Mesothelial cell of epicardium (in vitro differentiated cells): Measurements from ENCODE around the gene RER1. TPM values are rescaled to one million over a fixed set of nuclear protein-coding genes. Genes with fewer than 3 reads are reported as not detected.

Experiments
- DNase-seq, 2 experiments: peaks; one replicate each; pipeline ENCODE4 v3.0.0; 2021; ENCODE audit warnings: low spot score in 2 of 2; ENCODE audit not compliant: unreplicated experiment in 2 of 2
- H3K27ac Mint-ChIP-seq: 2 replicates; pipeline ENCODE4 v1.8.0; 2021; ENCODE audit warnings: mixed read lengths
- H3K27me3 Mint-ChIP-seq: 2 replicates; pipeline ENCODE4 v1.8.0; 2021; ENCODE audit warnings: low read depth, mixed read lengths
- H3K36me3 Mint-ChIP-seq: 2 replicates; pipeline ENCODE4 v1.8.0; 2021; ENCODE audit warnings: mixed read lengths
- H3K4me1 Mint-ChIP-seq: 2 replicates; pipeline ENCODE4 v1.8.0; 2021; ENCODE audit warnings: mixed read lengths
- H3K4me3 Mint-ChIP-seq: 2 replicates; pipeline ENCODE4 v1.8.0; 2021; ENCODE audit warnings: mild to moderate bottlenecking, moderate library complexity, mixed read lengths
- H3K9me3 Mint-ChIP-seq: 2 replicates; pipeline ENCODE4 v1.8.0; 2021; ENCODE audit warnings: mixed read lengths
- total RNA-seq: library from RNA; stranded (reverse); gene quantifications from 3 replicates; pipeline ENCODE4 v1.2.1, GENCODE V29; 2021
- TF ChIP-seq, protein P1 (sequence below): fragments of 200-600 bp; sonication (generic); IDR thresholded peaks from one replicate; pipeline ENCODE4 v1.5.0; 2021; ENCODE audit warnings: antibody characterized with exemption; ENCODE audit not compliant: unreplicated experiment

Gene RER1
- total RNA-seq, 1 donor from 2014 or later = 95.1 TPM

- Mint-ChIP-seq H3K4me1 (peaks cover 26% of the 10 kb centered on the region), H3K4me3 (peak overlapping the region; percentile 64), H3K27me3 (peaks cover 21% of the 10 kb centered on the region), H3K27ac (peak overlapping the region; percentile 32), H3K36me3 (no peaks in the 10 kb centered on the region), H3K9me3 (no peaks in the 10 kb centered on the region)
- TF ChIP-seq, protein P1, sequence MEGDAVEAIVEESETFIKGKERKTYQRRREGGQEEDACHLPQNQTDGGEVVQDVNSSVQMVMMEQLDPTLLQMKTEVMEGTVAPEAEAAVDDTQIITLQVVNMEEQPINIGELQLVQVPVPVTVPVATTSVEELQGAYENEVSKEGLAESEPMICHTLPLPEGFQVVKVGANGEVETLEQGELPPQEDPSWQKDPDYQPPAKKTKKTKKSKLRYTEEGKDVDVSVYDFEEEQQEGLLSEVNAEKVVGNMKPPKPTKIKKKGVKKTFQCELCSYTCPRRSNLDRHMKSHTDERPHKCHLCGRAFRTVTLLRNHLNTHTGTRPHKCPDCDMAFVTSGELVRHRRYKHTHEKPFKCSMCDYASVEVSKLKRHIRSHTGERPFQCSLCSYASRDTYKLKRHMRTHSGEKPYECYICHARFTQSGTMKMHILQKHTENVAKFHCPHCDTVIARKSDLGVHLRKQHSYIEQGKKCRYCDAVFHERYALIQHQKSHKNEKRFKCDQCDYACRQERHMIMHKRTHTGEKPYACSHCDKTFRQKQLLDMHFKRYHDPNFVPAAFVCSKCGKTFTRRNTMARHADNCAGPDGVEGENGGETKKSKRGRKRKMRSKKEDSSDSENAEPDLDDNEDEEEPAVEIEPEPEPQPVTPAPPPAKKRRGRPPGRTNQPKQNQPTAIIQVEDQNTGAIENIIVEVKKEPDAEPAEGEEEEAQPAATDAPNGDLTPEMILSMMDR = no peak
- DNase-seq = no peak
Observed at GRCh38 chr1:2413495-2414296, 22.1 kb downstream of the RER1 start.

DNA sequence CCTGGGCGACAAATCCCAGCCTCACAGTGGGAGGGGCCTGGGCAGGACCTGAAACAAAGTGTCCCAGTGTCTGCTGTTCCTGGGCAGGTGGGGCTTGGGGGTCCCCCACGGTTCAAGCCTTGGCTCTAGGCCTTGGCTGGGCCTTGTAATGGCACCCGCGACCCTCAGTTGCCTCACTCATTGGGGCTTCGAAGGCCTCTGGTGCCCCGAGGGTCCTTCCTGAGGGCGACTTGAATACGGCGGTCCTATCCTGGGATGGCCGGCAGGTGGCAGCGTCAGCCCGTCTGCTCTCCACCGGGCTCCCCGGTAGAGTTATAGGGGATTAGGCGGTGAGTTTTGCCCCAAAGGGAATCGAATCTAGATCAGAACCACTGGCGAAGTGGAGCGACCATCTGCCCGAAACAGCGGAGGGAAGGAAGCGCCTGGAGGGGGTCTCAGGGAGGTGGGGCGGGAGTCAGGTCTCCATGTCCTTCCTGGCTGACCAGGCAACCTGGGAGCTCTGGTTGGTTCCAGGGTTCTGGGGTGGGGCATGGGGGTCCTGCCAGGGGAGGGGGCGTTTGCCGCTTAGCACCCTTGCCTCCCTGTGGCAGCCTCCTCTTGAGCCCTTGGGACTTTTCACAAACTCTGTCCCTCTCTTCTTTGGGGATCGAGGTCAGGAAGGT lies 22.8 kb downstream of the RER1 start:
- Mint-ChIP-seq H3K27me3 (peaks cover 27% of the 10 kb centered on the region), H3K36me3 (no peaks in the 10 kb centered on the region), H3K4me1 (peaks cover 26% of the 10 kb centered on the region), H3K27ac (peak overlapping the region; percentile 32), H3K9me3 (no peaks in the 10 kb centered on the region), H3K4me3 (peak overlapping the region; percentile 64)
- TF ChIP-seq, protein P1 = peak; percentile 91
- peak; percentile 75 to 86 for DNase-seq

- H3K4me1 Mint-ChIP-seq = peaks cover 26% of the 10 kb centered on the region
Observed at GRCh38 chr1:2415337-2415736, 23.7 kb downstream of the RER1 start.

GRCh38 chr1:2415801-2416208 lies 24.2 kb downstream of the RER1 start:
- Mint-ChIP-seq H3K36me3 (no peaks in the 10 kb centered on the region), H3K27ac (no peak overlapping the region), H3K9me3 (no peaks in the 10 kb centered on the region), H3K27me3 (peaks cover 38% of the 10 kb centered on the region), H3K4me3 (no peak overlapping the region), H3K4me1 (peaks cover 26% of the 10 kb centered on the region)
- DNase-seq = no peak
- TF ChIP-seq, protein P1 = no peak

More at GRCh38 chr1:2415337-2415736, 23.7 kb downstream of the RER1 start:
- DNase-seq = no peak
- Mint-ChIP-seq H3K36me3 (no peaks in the 10 kb centered on the region), H3K27ac (no peak overlapping the region), H3K9me3 (no peaks in the 10 kb centered on the region), H3K27me3 (peaks cover 34% of the 10 kb centered on the region), H3K4me3 (no peak overlapping the region)
- TF ChIP-seq, protein P1 = no peak

DNA sequence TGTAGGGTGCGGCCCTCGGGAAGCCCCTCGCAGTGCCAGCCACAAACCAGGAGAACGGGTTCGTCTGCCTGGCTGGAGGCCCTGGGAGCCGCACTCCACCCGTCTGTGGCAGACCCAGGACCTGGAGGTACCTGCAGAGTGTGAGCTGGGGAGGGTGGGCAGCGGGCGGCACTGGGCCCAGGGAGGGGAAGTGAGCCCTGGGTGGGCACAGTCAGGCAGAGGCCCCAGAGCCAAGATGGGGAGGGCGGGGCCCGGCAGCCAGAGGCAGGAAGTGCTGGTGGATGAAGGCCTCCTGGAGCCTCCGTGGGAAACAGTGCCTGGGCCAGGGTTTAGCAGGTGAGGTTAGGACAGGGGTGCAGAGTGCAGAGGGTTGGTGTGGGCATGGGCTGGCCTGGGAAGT lies 24.8 kb downstream of the RER1 start:
- peaks cover 26% of the 10 kb centered on the region for H3K4me1 Mint-ChIP-seq
- no peak overlapping the region for H3K4me3 Mint-ChIP-seq
- H3K36me3 Mint-ChIP-seq = no peaks in the 10 kb centered on the region
- peaks cover 39% of the 10 kb centered on the region for H3K27me3 Mint-ChIP-seq
- peak in 1 of 2 experiments; percentile 55 for DNase-seq
- no peaks in the 10 kb centered on the region for H3K9me3 Mint-ChIP-seq
- TF ChIP-seq, protein P1 = no peak
- H3K27ac Mint-ChIP-seq = peak overlapping the region; percentile 59
